GM19238 (cell line): ENCODE results near the gene WWOX.

Source experiments
- DNase-seq: peaks from one replicate; pipeline ENCODE4 v3.0.0; 2011; ENCODE audit warnings: low spot score; ENCODE audit not compliant: insufficient read length

The WWOX gene

DNA sequence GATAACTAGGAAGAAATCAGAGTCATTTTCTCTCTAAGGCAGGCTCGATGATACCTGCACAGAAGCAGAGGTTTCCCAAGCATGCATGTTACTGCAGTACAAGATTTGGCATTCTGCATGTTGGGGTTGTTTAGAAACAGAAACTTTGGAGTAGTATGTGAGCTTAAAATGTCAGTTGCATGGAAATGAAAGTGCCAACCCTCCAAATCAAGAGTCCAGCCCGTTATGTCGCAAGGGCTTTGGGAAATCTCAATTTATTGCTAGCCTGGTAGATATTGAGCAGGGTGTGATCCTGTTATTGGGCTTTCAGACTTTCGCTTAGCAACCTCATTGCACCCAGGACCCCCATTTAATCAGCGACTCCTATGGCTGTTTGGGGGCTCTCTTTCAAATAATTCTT is 1010.3 kb downstream of the WWOX start:
- no peak for DNase-seq

- no peak for DNase-seq
These were observed 1010.8 kb downstream of the WWOX start for GRCh38 chr16:79110242-79110641.

DNA sequence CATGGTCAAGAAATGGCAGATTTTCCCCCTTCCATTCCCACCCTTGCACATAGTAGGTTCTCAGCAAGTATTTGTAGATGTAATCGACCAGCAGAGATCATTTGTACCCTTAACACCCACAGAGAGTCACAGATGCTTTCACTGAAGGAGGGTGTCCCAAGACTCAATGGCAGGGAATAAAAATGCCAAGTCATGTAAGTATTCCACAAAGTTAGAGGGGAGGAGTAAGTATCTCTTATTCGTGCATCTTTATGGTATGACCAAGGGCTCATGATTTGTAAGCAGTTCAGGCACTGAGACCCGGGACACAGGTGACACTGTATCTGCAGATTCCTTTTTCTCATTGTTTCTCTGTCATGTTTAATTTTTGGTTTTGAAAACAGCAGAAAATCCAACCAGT is 1011.5 kb downstream of the WWOX start:
- DNase-seq, result no peak

DNA sequence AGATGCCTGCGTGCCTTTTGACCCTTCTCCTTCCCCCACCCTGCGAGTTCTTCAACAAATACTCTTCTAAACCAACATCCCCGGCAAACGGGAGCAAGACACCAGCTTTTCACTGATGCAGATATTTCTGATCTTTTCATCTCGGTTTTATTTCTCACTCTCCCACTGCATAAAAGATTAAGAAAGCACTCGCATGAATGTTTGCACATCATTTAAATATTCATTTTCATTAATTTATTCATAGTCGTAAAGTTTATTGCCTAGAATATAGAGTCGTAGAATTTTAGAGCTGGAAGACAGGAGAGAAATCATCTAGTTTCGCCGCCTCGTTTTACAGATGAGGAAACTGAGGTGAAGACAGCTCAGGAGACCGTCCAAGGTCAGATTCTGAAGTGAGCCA is 1013.0 kb downstream of the WWOX start:
- no peak for DNase-seq

DNA sequence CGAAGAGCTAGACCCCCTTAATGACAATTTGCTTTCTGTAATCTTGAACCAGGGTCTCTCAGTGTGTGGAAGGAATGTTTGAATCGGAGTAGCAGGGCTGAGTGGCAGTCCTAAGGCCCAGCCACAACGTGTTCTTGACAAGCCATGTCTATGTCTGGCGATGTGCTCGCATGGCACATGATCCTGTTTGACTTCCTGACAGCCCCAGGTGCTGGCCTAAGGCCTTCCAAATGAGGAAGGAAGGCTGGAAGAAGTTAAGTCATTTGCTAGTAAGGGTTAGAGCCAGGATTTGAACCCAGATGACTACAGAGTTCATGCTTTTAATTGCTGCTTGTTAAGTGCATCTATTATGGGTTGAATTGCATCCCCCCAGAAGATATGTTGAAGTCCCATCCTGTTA is 1014.4 kb downstream of the WWOX start:
- no peak for DNase-seq

DNA sequence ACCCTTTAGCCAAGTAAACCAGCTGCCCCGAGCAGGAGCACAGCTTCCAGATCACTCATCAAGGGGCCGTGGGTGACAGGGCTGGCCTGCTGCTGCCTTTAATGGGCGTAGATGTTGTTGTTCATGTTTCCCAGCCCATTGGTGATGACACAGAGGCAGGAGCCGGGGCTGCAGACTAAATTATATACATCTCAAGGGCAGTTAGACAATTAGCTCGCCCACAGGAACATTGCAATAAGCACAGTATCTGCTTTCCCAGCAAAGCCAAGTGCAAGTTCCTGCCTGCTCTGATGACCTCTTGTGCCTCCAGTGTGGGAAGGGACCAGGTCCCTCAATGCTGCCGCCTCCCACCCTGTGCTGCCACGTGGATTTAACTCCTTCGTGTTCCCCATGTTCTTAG is 1015.3 kb downstream of the WWOX start:
- no peak for DNase-seq

DNA sequence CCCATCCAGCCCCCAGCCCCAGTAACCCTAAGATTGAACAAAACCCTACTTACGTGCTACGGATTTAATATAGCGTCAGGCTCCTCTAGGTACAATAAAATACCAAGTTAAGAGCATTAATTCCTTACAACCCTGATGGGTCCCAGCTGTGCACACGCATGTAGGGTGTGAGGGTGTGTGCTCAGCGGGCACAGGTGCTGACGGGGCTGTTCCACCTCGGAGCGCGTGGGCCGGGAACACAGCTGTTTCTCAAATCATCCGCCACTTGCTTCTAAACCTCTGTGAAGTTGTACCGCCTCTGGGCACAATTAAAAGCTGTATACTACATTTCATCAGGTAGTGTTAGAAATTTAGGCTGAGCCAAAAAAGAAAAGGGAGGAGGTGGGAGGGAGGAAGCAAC is 1022.5 kb downstream of the WWOX start:
- no peak for DNase-seq

- no peak for DNase-seq
These were observed 1022.9 kb downstream of the WWOX start for GRCh38 chr16:79122343-79122742.

DNA sequence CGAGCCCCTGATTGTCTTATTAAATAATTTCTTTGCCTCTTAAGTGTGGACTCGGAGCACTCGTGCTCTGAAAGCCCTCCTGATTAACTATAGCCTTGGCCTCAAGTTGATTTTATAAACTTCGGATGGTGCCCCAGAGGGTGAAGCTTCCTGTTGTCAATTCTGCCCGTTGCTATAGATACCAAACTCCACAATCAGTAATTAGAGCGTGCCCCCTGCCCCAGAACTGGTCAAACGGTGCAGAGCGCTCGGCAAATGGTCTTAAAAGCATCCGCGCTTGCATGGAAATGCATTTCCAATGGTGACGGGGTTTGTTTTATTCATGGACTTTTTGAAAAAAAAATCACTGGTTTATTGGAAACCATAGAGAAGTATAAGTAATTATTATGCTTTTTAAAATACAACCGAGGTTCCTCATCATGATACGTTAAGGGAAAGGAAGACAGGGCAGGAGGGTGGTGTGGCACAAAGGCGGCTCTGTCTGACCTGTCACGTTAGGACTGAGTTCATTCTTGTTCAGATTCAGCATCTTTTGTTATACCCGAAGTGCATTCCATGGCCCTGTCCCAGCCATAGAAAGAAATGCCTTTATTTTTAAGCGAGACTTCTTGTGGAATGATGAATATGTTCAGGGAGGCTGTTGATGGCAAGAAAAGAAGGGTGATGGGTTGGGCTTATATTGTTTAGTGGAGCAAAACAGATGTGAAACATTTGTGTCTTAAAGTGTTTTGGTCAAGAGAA is 1024.7 kb downstream of the WWOX start:
- DNase-seq, result no peak

DNA sequence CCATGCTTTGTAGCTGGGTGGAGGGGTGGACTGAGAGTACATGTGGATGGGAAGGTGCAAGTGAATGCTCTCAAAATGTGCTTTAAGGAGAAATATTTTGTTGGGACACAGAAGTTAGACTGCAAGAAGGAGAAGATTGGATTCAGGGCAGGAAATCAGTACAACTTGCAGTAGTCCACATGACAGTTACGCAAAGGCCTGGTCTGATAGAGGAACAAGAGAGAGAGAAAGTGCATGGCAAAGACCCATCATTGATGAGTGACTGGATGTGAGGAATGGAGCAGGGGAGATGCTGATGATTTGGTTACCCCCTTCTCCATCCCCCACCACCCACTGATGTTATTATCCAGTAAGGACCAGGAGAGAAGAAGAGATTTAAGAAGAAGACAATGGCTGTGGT is 1028.3 kb downstream of the WWOX start:
- DNase-seq, result no peak

- no peak for DNase-seq
These were observed 1029.3 kb downstream of the WWOX start for GRCh38 chr16:79128706-79129105.

- DNase-seq, result no peak
These were observed 1031.2 kb downstream of the WWOX start for GRCh38 chr16:79130616-79131015.

DNA sequence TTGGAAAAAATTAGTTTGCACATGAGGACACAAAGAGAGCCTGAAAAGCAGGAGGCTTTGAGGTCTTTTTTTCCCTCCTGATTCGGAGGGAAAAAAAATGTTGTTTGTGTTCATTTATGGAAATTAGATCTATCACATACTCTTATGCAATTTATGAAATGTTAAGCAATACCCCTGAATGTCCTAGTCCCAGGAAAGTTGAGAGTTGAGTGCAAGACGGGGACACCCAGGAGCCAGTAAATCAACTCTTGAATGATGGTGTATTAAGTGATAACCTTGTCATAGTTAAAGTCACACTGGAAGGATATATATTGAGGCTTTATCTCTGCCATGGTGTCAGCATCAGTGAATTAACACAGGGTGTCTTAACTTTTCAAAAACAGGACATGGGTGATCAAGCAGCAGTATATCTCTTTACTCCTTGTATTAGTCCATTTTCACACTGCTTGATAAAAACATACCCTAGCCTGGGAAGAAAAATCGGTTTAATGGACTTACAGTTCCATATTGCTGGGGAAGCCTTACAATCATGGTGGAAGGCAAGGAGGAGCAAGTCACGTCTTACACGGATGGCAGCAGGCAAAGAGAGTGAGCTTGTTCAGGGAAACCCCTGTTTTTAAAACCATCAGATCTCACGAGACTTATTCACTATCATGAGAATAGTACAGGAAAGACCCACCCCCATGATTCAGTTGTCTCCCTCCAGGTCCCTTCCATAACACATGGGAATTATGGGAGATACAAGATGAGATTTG is 1032.0 kb downstream of the WWOX start:
- no peak for DNase-seq

DNA sequence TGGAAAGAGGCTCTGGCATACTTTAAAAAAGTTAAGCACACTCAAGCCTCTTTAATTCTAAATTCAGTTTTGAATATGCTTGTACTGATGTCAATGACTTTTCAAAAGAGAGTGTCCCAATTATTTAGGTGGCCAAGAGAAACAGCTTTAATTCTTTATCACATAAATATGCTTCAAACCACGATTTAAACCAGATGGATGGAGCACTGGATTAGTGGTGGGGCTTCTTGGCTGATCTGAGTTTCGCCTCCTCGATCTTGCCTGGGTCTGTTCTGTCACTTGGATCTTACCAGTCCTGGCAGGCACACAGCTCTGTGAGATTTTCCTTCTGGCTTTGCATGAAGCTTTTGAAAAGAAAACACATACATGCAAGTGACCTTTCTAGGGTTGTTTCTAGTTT is 1033.2 kb downstream of the WWOX start:
- DNase-seq, result no peak

DNA sequence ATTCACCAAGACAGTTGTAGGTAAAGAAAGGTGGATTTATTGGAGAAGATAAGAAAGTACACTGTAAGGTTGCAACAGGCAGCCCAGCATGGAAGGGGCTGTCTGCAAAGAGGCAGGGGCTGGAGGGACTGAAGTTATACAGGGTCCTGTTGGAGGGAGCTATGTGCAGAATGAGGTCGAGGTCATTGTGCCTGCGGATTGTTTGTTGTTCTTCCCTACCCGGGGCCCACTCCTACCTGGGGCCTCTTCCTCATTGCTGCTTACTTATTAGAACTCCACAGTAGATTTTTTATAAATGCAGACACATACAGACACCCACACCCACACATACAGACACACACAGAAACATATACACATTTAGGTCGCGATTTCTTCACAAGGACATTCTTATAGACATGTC is 1034.8 kb downstream of the WWOX start:
- DNase-seq, result no peak

- no peak for DNase-seq
These were observed 1037.5 kb downstream of the WWOX start for GRCh38 chr16:79136955-79137354.

DNA sequence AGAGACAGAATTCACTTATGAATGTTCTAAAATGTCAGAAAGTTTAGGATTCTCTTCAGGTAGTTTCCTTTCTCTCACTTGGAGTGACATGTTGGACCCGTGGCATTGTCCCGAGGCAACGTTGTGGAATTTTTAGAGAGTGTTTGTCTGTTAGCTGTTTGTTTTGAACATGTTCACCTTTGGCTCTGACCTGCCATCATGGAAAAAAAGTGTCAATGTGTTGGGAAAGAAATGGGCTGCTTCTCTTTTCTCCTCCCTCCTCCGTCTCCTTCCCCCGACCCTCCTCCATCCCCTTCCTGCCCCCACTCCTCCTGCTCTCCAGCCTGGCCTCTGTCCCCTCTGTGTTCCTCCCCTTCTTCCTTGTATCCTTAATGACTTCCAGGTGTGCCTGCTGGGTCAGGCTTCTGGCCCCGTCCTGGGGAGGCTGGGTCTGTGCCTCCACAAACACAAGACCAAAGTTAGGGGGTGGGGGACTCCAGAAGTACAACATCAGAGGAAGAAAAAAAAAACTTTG is 1038.0 kb downstream of the WWOX start:
- no peak for DNase-seq

- DNase-seq, result no peak
These were observed 1040.3 kb downstream of the WWOX start for GRCh38 chr16:79139799-79140198.

DNA sequence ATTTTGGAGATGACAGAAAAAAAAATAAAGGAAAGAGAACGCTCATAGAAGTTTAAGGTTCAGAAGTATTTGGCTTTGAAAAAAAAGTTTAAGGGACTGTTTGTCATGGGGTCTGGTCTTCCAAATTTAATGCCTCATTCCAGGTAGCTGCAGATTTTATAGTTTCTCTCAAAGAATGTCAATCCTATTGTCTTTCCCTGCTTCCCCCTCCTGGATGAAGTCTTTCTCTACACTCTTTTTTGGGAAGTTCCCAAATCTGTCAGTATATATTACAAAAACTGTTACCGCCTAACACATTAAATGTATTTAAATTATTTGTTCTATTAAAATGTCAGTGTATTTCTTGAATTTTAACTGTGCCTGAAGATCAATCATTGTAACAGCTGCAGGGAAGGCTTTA is 1043.6 kb downstream of the WWOX start:
- no peak for DNase-seq

GRCh38 chr16:79150151-79150550 is 1050.7 kb downstream of the WWOX start:
- no peak for DNase-seq

- DNase-seq, result no peak
These were observed 1051.3 kb downstream of the WWOX start for GRCh38 chr16:79150632-79151310.

- DNase-seq, result no peak
These were observed 1054.6 kb downstream of the WWOX start for GRCh38 chr16:79154086-79154485.
